Heart left ventricle (tissue), 16 donors: ENCODE results near the gene FAM163B. TPM values are rescaled to one million over a fixed set of nuclear protein-coding genes. Genes with fewer than 3 reads are reported as not detected.
A peak's percentile ranks its signal among the peaks of the same experiment; 100 is the strongest.

Source experiments
- ATAC-seq, 4 donors: fragments of 200-7000 bp; cut with Tn5 transposase; one replicate each; pipeline ENCODE4 v1.9.1; 2020 to 2022; ENCODE audit warnings: moderate library complexity in 4 of 4, mild to moderate bottlenecking in 3 of 4, moderate number of reproducible peaks in 1 of 4
- DNase-seq, 5 donors: peaks; one replicate each; pipeline ENCODE4 v3.0.0-alpha.2; 2020
- H3K27ac ChIP-seq, 12 donors: fragments of 200-600 bp; sonication (generic) in 4 of 12; one replicate each; pipeline versions ENCODE4 v1.5.0 to v1.8.0; 2016 to 2022; ENCODE audit warnings: mild to moderate bottlenecking in 2 of 12
- H3K27me3 ChIP-seq, 9 donors: fragments of 200-600 bp; sonication (generic) in 2 of 9; one replicate each; pipeline versions ENCODE4 v1.5.1 to v1.8.0; 2016 to 2022; ENCODE audit warnings: mild to moderate bottlenecking in 3 of 9
- H3K36me3 ChIP-seq, 9 donors: fragments of 200-600 bp; sonication (generic) in 2 of 9; one replicate each; pipeline versions ENCODE4 v1.5.0 to v1.8.0; 2018 to 2022; ENCODE audit warnings: mild to moderate bottlenecking in 2 of 9
- H3K4me1 ChIP-seq, 12 donors: fragments of 200-600 bp; sonication (generic) in 4 of 12; one replicate each; pipeline versions ENCODE4 v1.5.0 to v1.8.0; 2016 to 2022; ENCODE audit warnings: mild to moderate bottlenecking in 3 of 12
- H3K4me3 ChIP-seq, 12 donors: fragments of 200-600 bp; sonication (generic) in 4 of 12; one replicate each; pipeline versions ENCODE4 v1.5.0 to v1.8.0; 2017 to 2022; ENCODE audit warnings: mild to moderate bottlenecking in 9 of 12, moderate library complexity in 4 of 12
- H3K9me3 ChIP-seq, 12 donors: fragments of 200-600 bp; sonication (generic) in 4 of 12; one replicate each; pipeline versions ENCODE4 v1.5.0 to v1.8.0; 2016 to 2022; ENCODE audit warnings: mild to moderate bottlenecking in 1 of 12
- CTCF ChIP-seq, 12 donors: fragments of 200-600 bp; sonication (generic) in 4 of 12; IDR thresholded peaks; one replicate each; pipeline versions ENCODE4 v1.5.0 to v1.8.0; 2018 to 2022; ENCODE audit warnings: antibody characterized with exemption in 12 of 12, mild to moderate bottlenecking in 5 of 12
- POLR2A ChIP-seq, 2 donors: fragments of 450-650 bp; IDR thresholded peaks; one replicate each; pipeline ENCODE4 v1.6.1; 2017; ENCODE audit warnings: antibody characterized with exemption in 2 of 2, mild to moderate bottlenecking in 2 of 2, moderate library complexity in 2 of 2
- WGBS, 4 donors: extraction: QIAGEN DNeasy Blood & Tissue Kit in 2 of 4; methylation state at CpG; one replicate each; pipeline versions ENCODE4 v1.1.5 to v1.1.7; 2013 to 2018; 5-methylcytosine and 5-hydroxymethylcytosine counted together
- intact Hi-C, 10 donors: fragments of 100-400 bp; cut with DNase I; formaldehyde crosslinking; loops; one replicate each; pipeline versions ENCODE4 v1.11.1 to v1.14.2; 2022
- polyA plus RNA-seq, 2 donors: library from polyadenylated mRNA; stranded (reverse); fragments of 200-250 nt; gene quantifications; one replicate each; pipeline ENCODE4 v1.2.3, GENCODE V29; 2013
- total RNA-seq, 9 donors: library from RNA; depleted of rRNA in 2 of 9; stranded (reverse); fragments of >200 nt in 2 of 9; fragmentation: NEBNext Ultra II Directional in 3 of 9; extraction: Animal tissue kit (Norgen Biotek cat#: 25700) in 3 of 9; gene quantifications; one replicate each; pipeline versions ENCODE4 v1.1.0 to v1.2.4, GENCODE V29; 2016 to 2023
- donor health status: ischemic (EF 13 %, LVEDD 7.1; RV severe dilation, severe dysfunction).
- donor health status: healthy with polysubstance abuse.
- donor health status: DM: no; HTN: yes; CAD: no.
- donor health status: DM: no; HTN: no; CAD: no.
- donor health status: ischemic (EF 25% LVEDD 6.9; RV normal size, moderate dysfunction).
- donor health status: ischemic (EF 25% LVEDD 5.7; RV mildly dilated, moderate dysfunction).
- donor health status: healthy.
- donor health status: DM: yes; HTN: yes; CAD: no.
- donor health status: ischemic (EF 35%, LVEDD 5.7; RV mildly dilated, moderate dysfunction).
- donor health status: nonischemic (EF 11% LVEDD 7.7; RV severe dilation, severe dysfunction).
- donor health status: DM: yes; HTN: yes; CAD: no.
- donor health status: PGD.
- donor health status: ischemic (EF 29% LVEDD 5.4; RV normal size, mild dysfunction).
- donor health status: nonischemic (EF 23%, LVEDD 6.1; RV moderate dilation, normal function).

Gene FAM163B
- total and polyA plus RNA-seq, 11 donors, result 0.08 TPM; not detected in 10

GRCh38 chr9:133539991-133540697 is 69.0 kb downstream of the FAM163B start:
- peak; percentile 8 to 40 (median 30) for ATAC-seq

GRCh38 chr9:133538851-133539833 is 70.0 kb downstream of the FAM163B start:
- peaks cover 0 to 9% (median 0%) of the 10 kb centered on the region in 9 donors for H3K27me3 ChIP-seq
- DNase-seq (peak; percentile 75 to 86 (median 80)), ATAC-seq (peak; percentile 65 to 78 (median 73))
- H3K4me3 ChIP-seq, result peak overlapping the region in 10 of 12 donors; percentile 9 to 43 (median 36)
- WGBS, 4 donors, result 35 to 57% (median 44%) methylated on average over 28 to 47 of the region's 47 CpGs
- TF ChIP-seq POLR2A (IDR thresholded peaks at IDR 0.05), result no peak
- TF ChIP-seq CTCF (IDR thresholded peaks at IDR 0.05), result peak in 1 of 12 donors; percentile 4
- peaks cover 0 to 64% (median 36%) of the 10 kb centered on the region in 12 donors for H3K4me1 ChIP-seq
- no peaks in the 10 kb centered on the region for H3K9me3 ChIP-seq
- peak overlapping the region in 11 of 12 donors; percentile 44 to 80 (median 66) for H3K27ac ChIP-seq
- intact Hi-C loops, result loop anchor here in 3 of 10 donors (1.0 to 10.0 kb wide), 5 partner anchors 19 to 456 kb away; partner anchors contain the start of gene VAV2 (in 1 of the 3)
- H3K36me3 ChIP-seq, result peaks cover 0 to 33% (median 0%) of the 10 kb centered on the region in 9 donors

More at GRCh38 chr9:133539991-133540697, 69.0 kb downstream of the FAM163B start:
- Histone ChIP-seq H3K27me3 (no peaks in the 10 kb centered on the region), H3K27ac (peak overlapping the region; percentile 6 to 80 (median 64)), H3K36me3 (peaks cover 0 to 36% (median 0%) of the 10 kb centered on the region in 9 donors), H3K4me3 (peak overlapping the region in 9 of 12 donors; percentile 9 to 43 (median 37)), H3K9me3 (no peaks in the 10 kb centered on the region), H3K4me1 (peaks cover 0 to 64% (median 33%) of the 10 kb centered on the region in 12 donors)
- intact Hi-C loops, result loop anchor here in 5 of 10 donors (1.0 to 10.0 kb wide), 7 partner anchors 18 to 455 kb away; partner anchors contain the start of gene VAV2 (in 1 of the 5)
- TF ChIP-seq POLR2A (IDR thresholded peaks at IDR 0.05), result no peak
- TF ChIP-seq CTCF (IDR thresholded peaks at IDR 0.05), result no peak
- DNase-seq, result no peak
- 51 to 61% (median 57%) methylated on average over 18 to 22 of the region's 22 CpGs for WGBS, 4 donors

- ATAC-seq, result no peak
- 82 to 94% (median 91%) methylated on average over 11 to 14 of the region's 14 CpGs for WGBS, 4 donors
- DNase-seq, result no peak
- Histone ChIP-seq H3K27me3 (peaks cover 0 to 18% (median 0%) of the 10 kb centered on the region in 9 donors), H3K36me3 (peaks cover 0 to 27% (median 0%) of the 10 kb centered on the region in 9 donors), H3K4me3 (no peak overlapping the region), H3K4me1 (peaks cover 0 to 62% (median 41%) of the 10 kb centered on the region in 12 donors), H3K27ac (no peak overlapping the region), H3K9me3 (no peaks in the 10 kb centered on the region)
- no peak for TF ChIP-seq CTCF (IDR thresholded peaks at IDR 0.05)
- no peak for TF ChIP-seq POLR2A (IDR thresholded peaks at IDR 0.05)
- intact Hi-C loops, result loop anchor here in 3 of 10 donors (2.0 to 10.0 kb wide), 4 partner anchors 21 to 457 kb away; partner anchors contain the start of gene VAV2 (in 1 of the 3)
Observed at GRCh38 chr9:133538176-133538575, 71.0 kb downstream of the FAM163B start.
